Kidney (tissue), 14 donors: ENCODE data around the gene GOLGA7B. TPM values are rescaled to one million over a fixed set of nuclear protein-coding genes. Genes with fewer than 3 reads are reported as not detected.

Source experiments
- DNase-seq, 5 donors: peaks; one replicate each; pipeline ENCODE4 v3.0.0-alpha.2; 2013 to 2020
- FAIRE-seq: peaks from 2 replicates; lab custom pipeline; 2012; peaks lifted over from hg19 to GRCh38; lab: Jason Lieb, UNC
- H3K27ac ChIP-seq, 2 donors: one replicate each; pipeline ENCODE4 v1.7.0; 2013; ENCODE audit warnings: low read depth in 2 of 2, low read length in 2 of 2, inconsistent platforms in 1 of 2
- H3K27me3 ChIP-seq: one replicate; pipeline ENCODE4 v1.7.1; 2013; ENCODE audit warnings: low read length, inconsistent platforms; ENCODE audit not compliant: control insufficient read depth, insufficient read depth
- H3K36me3 ChIP-seq, 3 donors: one replicate each; pipeline versions ENCODE4 v1.7.0 to v1.7.1; 2013; ENCODE audit warnings: low read length in 3 of 3, control low read depth in 1 of 3, inconsistent platforms in 1 of 3; ENCODE audit not compliant: insufficient read depth in 3 of 3, control insufficient read depth in 2 of 3
- H3K4me1 ChIP-seq, 3 donors: one replicate each; pipeline versions ENCODE4 v1.7.0 to v1.7.1; 2013; ENCODE audit warnings: low read length in 3 of 3, inconsistent platforms in 1 of 3, low read depth in 1 of 3; ENCODE audit not compliant: control insufficient read depth in 2 of 3, insufficient read depth in 2 of 3
- H3K4me3 ChIP-seq, 3 donors: one replicate each; pipeline versions ENCODE4 v1.7.0 to v1.8.1; 2013; ENCODE audit warnings: low read length in 3 of 3, control low read depth in 1 of 3, inconsistent platforms in 1 of 3
- H3K9ac ChIP-seq, 3 donors: one replicate each; pipeline versions ENCODE4 v1.7.0 to v1.7.1; 2013; ENCODE audit warnings: low read length in 3 of 3, control low read depth in 1 of 3, inconsistent platforms in 1 of 3
- H3K9me3 ChIP-seq, 3 donors: one replicate each; pipeline versions ENCODE4 v1.7.0 to v1.7.1; 2013; ENCODE audit warnings: low read length in 3 of 3, control low read depth in 1 of 3, inconsistent platforms in 1 of 3; ENCODE audit not compliant: control insufficient read depth in 2 of 3, insufficient read depth in 1 of 3
- CTCF ChIP-seq: IDR thresholded peaks from 3 replicates; pipeline ENCODE4 v1.5.1; 2012; ENCODE audit warnings: mild to moderate bottlenecking, moderate library complexity, borderline replicate concordance; ENCODE audit not compliant: insufficient read depth; ENCODE audit errors: extremely low read depth
- intact Hi-C: fragments of 100-400 bp; cut with DNase I; formaldehyde crosslinking; loops from one replicate; pipeline ENCODE4 v1.11.1; 2022
- polyA plus RNA-seq: library from polyadenylated mRNA; stranded (reverse); fragments of 350-450 nt; fragmentation: Illumina TruSeq; extraction: RNeasy Lipid Tissue Mini Kit (QIAGEN cat#74804); gene quantifications from one replicate; pipeline ENCODE4 v1.2.3, GENCODE V29; 2014; ENCODE audit warnings: low read depth, low replicate concordance; ENCODE audit not compliant: insufficient read depth
- total RNA-seq: library from RNA; stranded (reverse); fragmentation: NEBNext Ultra II Directional; extraction: Animal tissue kit (Norgen Biotek cat#: 25700); gene quantifications from one replicate; pipeline ENCODE4 v1.2.1, GENCODE V29; 2021
- donor health status: control.
- donor health status: control.
- donor health status: control.
- donor health status: control.
- donor health status: control.
- donor health status: DM: yes; HTN: yes; CAD: no.
- donor health status: Normal renal cell carcinoma (clear cell type).

Gene GOLGA7B
- total and polyA plus RNA-seq, 2 donors from 2014 or later = 0.50 TPM; not detected in 1

- Histone ChIP-seq H3K27ac (no peak overlapping the region), H3K4me1 (no peaks in the 10 kb centered on the region), H3K9ac (no peak overlapping the region), H3K4me3 (no peak overlapping the region), H3K36me3 (no peaks in the 10 kb centered on the region), H3K9me3 (no peaks in the 10 kb centered on the region), H3K27me3 (no peaks in the 10 kb centered on the region)
- TF ChIP-seq CTCF = no peak
- no peak for FAIRE-seq
- no peak for DNase-seq
- intact Hi-C loops = no loop called here
Measured at GRCh38 chr10:97821308-97822038, 28.2 kb upstream of the GOLGA7B start.

GRCh38 chr10:97822261-97822687, 27.4 kb upstream of the GOLGA7B start:
- Histone ChIP-seq H3K4me1 (no peaks in the 10 kb centered on the region), H3K4me3 (no peak overlapping the region), H3K9ac (no peak overlapping the region), H3K27me3 (no peaks in the 10 kb centered on the region), H3K9me3 (no peaks in the 10 kb centered on the region), H3K27ac (no peak overlapping the region), H3K36me3 (no peaks in the 10 kb centered on the region)
- no peak for TF ChIP-seq CTCF
- intact Hi-C loops = no loop called here
- FAIRE-seq (no peak), DNase-seq (peak in 1 of 5 donors; percentile 79)

- TF ChIP-seq CTCF = no peak
- no peak for DNase-seq
- H3K4me1 ChIP-seq = no peaks in the 10 kb centered on the region
- H3K27me3 ChIP-seq = no peaks in the 10 kb centered on the region
- H3K27ac ChIP-seq = no peak overlapping the region
- no peak overlapping the region for H3K4me3 ChIP-seq
- FAIRE-seq = no peak
- H3K36me3 ChIP-seq = no peaks in the 10 kb centered on the region
- H3K9ac ChIP-seq = no peak overlapping the region
- intact Hi-C loops = no loop called here
- no peaks in the 10 kb centered on the region for H3K9me3 ChIP-seq
Measured at GRCh38 chr10:97823734-97824133, 25.9 kb upstream of the GOLGA7B start.
